ENCODE data around the gene FBXO31. TPM values are rescaled to one million over a fixed set of nuclear protein-coding genes. Genes with fewer than 3 reads are reported as not detected.

FBXO31 gene
- total and polyA plus RNA-seq, 2 of the 13 experiments (the other 11 are each of a cell fraction or from before 2014, with no cell fraction given) = 92.4 to 101 TPM

DNA sequence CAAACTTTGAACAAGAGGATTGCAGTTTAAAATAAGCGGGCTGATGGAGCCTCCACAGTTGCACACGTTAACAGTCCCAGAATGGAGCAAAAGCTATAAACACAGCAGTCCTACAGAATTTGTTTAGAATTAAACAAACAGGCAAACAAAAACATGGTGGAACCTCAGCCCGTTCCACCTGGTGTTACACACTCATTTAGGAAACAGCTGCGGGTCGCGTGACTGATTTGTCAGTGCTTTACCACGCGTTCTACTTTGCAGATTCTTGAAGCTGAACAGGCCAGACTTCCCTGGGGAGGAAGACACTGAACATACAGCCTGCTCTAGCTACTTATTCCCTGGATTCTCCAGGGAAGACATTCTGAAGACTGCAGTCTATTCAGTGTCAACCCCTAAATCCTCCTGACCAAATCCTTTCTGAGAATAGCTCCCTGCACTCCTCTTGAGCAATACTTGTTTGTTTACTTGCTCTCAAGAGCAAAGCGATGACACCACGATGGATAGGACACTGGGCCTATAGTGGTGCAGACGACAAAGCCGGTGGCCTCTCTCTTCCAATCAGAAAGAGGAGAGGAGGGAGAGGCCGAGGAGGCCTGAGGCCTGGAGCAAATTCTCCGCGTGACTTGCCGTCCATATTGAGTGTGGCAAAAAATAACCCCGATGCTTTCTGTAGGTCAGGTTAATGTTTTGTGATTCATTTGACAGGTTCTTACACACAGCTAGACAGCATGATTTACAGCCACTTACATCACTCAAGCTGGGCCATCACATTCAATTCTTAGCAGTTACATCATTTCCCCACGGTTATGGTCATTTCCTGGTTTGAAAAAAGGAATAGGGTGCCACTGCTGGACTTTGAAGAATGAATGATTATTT lies 4.6 kb upstream of the FBXO31 start (continued):
- TF ChIP-seq, protein P1, sequence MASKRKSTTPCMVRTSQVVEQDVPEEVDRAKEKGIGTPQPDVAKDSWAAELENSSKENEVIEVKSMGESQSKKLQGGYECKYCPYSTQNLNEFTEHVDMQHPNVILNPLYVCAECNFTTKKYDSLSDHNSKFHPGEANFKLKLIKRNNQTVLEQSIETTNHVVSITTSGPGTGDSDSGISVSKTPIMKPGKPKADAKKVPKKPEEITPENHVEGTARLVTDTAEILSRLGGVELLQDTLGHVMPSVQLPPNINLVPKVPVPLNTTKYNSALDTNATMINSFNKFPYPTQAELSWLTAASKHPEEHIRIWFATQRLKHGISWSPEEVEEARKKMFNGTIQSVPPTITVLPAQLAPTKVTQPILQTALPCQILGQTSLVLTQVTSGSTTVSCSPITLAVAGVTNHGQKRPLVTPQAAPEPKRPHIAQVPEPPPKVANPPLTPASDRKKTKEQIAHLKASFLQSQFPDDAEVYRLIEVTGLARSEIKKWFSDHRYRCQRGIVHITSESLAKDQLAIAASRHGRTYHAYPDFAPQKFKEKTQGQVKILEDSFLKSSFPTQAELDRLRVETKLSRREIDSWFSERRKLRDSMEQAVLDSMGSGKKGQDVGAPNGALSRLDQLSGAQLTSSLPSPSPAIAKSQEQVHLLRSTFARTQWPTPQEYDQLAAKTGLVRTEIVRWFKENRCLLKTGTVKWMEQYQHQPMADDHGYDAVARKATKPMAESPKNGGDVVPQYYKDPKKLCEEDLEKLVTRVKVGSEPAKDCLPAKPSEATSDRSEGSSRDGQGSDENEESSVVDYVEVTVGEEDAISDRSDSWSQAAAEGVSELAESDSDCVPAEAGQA (IDR thresholded peaks at IDR 0.05; ENCODE audit: low read depth) = peak; percentile 92
- TF ChIP-seq, protein P1 (CRISPR knock-in tag; IDR thresholded peaks at IDR 0.05; ENCODE audit: borderline replicate concordance) = no peak; the same call in 1 of the 2 replicates
- TF ChIP-seq SIN3B (IDR thresholded peaks at IDR 0.05; ENCODE audit: low read length) = no peak
- peak; percentile 61 to 87 for TF ChIP-seq EP300 (IDR thresholded peaks at IDR 0.05; ENCODE audit: low read depth in 2 of 2, low read length in 2 of 2)
- peak; percentile 84 for TF ChIP-seq EP300 (CRISPR knock-in tag; IDR thresholded peaks at IDR 0.05; ENCODE audit: borderline replicate concordance)
- no peak for TF ChIP-seq ZNF839 (CRISPR knock-in tag; IDR thresholded peaks at IDR 0.05; ENCODE audit: borderline replicate concordance)
- TF ChIP-seq, protein P2, sequence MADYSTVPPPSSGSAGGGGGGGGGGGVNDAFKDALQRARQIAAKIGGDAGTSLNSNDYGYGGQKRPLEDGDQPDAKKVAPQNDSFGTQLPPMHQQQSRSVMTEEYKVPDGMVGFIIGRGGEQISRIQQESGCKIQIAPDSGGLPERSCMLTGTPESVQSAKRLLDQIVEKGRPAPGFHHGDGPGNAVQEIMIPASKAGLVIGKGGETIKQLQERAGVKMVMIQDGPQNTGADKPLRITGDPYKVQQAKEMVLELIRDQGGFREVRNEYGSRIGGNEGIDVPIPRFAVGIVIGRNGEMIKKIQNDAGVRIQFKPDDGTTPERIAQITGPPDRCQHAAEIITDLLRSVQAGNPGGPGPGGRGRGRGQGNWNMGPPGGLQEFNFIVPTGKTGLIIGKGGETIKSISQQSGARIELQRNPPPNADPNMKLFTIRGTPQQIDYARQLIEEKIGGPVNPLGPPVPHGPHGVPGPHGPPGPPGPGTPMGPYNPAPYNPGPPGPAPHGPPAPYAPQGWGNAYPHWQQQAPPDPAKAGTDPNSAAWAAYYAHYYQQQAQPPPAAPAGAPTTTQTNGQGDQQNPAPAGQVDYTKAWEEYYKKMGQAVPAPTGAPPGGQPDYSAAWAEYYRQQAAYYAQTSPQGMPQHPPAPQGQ (CRISPR knock-in tag; IDR thresholded peaks at IDR 0.05; ENCODE audit: borderline replicate concordance) = no peak
- no peak for TF ChIP-seq TRIM24 (CRISPR knock-in tag; IDR thresholded peaks at IDR 0.05)
- peak; percentile 43; the same call in 1 of the 2 replicates for TF ChIP-seq MYC (CRISPR knock-in tag; IDR thresholded peaks at IDR 0.05; ENCODE audit: borderline replicate concordance)
- TF ChIP-seq NFE2L2 (IDR thresholded peaks at IDR 0.05; ENCODE audit: low read length) = no peak
- TF ChIP-seq HDAC6 (IDR thresholded peaks at IDR 0.05; ENCODE audit: low read depth, low read length) = no peak
- TF ChIP-seq HNRNPL (IDR thresholded peaks at IDR 0.05; ENCODE audit: low read depth, low read length) = no peak
- peak; percentile 49 for TF ChIP-seq ZNF781 (CRISPR knock-in tag; IDR thresholded peaks at IDR 0.05; ENCODE audit: borderline replicate concordance, not compliant biosample characterization)
- TF ChIP-seq ZNF746 (CRISPR knock-in tag; IDR thresholded peaks at IDR 0.05) = no peak
- no peak for TF ChIP-seq SRSF4 (IDR thresholded peaks at IDR 0.05; ENCODE audit: low read depth, low read length, poor library complexity, severe bottlenecking)
- TF ChIP-seq, protein P3, sequence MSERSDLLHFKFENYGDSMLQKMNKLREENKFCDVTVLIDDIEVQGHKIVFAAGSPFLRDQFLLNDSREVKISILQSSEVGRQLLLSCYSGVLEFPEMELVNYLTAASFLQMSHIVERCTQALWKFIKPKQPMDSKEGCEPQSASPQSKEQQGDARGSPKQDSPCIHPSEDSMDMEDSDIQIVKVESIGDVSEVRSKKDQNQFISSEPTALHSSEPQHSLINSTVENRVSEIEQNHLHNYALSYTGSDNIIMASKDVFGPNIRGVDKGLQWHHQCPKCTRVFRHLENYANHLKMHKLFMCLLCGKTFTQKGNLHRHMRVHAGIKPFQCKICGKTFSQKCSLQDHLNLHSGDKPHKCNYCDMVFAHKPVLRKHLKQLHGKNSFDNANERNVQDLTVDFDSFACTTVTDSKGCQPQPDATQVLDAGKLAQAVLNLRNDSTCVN (CRISPR knock-in tag; IDR thresholded peaks at IDR 0.05; ENCODE audit: borderline replicate concordance) = 0 out of 2 replicates have a peak, but pooled peaks have one; percentile 4
- no peak for TF ChIP-seq TAF15 (IDR thresholded peaks at IDR 0.05; ENCODE audit: low read depth, low read length, poor library complexity, severe bottlenecking)
- TF ChIP-seq, protein P4, sequence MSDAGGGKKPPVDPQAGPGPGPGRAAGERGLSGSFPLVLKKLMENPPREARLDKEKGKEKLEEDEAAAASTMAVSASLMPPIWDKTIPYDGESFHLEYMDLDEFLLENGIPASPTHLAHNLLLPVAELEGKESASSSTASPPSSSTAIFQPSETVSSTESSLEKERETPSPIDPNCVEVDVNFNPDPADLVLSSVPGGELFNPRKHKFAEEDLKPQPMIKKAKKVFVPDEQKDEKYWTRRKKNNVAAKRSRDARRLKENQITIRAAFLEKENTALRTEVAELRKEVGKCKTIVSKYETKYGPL (CRISPR knock-in tag; IDR thresholded peaks at IDR 0.05) = peak; percentile 88
- TF ChIP-seq MBNL3 (CRISPR knock-in tag; conservative IDR thresholded peaks at IDR 0.05) = no peak

Data from HepG2 (cell line).